ENCODE measurements around the gene GSG1L2.

The GSG1L2 gene
- 0 reads per million in 2 experiments for total RNA-seq

DNA sequence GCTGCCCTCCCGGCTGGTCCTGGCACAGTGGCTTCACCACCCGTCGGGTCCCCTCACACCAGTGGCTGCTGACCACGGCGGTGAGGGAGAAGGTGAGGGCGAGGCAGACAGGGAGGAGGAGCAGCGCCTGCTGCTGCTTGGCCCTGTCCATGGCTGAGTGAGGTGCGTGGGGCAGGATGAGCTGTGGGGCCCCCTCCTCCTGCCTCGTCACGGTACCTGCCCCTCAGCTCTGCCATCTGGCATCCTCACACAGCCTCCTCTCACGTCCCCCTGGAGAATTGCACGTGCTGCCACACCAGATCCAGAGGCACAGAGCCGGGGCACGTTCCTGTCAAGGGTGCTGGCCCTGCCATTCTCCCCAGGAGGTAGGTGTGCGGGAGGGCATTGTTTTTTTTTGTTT lies at the start of gene GSG1L2:
Gene GSG1L2, minus strand, starts transcription at position 159 of the 400 bp plus-strand sequence. Its CDS starts 8 bp downstream, at position 151.
- DNase-seq (ENCODE audit: low read depth): no peak

DNA sequence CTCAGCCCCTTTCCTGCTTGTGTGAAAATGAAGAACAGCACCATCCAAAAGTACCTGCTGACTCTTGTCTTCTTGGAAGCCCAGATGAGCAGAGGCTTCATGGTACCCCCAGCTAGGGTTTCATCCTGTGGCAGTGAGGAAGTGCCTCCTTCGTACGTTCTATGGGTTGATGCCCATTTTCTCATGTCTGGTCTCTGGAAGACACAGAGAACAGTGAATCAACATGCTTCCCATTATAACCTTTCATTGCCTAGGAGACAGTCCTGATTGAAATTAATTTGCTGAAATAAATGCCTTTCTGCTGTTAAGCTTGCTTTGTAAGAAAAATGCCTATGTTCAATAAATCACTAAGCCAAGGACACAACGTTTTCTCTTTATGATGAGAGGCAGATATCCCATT lies 46.7 kb upstream of the GSG1L2 start:
- no peak for DNase-seq (ENCODE audit: low read depth)

DNA sequence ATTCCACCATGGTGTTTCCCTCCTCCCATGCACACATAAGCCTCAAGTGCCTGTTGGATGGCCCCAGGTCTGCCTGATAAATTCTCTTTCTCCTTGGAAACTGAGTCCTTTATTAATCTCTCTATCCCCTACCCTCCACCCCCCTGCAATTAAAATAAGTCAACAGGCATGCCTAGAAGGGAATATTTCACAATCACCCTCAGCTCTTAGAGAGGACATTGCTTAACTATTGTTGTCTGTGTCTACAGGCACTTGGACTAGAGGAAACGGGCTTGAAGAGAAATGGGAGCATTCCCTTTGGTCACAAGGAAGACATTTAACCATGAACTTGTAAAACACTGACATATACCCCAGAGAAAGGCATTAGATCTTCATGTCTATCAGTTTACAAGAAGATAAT lies 43.7 kb upstream of the GSG1L2 start:
- no peak for DNase-seq (ENCODE audit: low read depth)

DNA sequence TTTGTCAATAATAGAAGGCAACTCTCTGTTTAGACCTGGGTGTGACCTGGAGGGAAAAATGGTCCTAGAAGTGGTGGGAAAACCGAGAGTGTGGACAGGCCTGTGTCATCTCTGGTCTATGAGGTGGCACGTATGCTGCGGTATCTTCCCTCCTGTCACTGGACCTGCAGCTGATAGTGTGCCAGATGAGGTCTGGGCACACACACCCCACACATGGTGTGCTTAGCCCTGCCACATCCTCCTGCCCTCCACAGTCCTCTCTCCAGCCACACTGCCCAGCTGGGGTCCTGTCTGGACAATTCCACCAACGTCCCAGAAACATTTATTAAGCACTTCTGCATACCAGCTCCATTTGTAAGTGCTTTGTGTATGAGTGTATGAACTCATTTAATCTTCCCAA lies 41.1 kb upstream of the GSG1L2 start:
- no peak for DNase-seq (ENCODE audit: low read depth)

DNA sequence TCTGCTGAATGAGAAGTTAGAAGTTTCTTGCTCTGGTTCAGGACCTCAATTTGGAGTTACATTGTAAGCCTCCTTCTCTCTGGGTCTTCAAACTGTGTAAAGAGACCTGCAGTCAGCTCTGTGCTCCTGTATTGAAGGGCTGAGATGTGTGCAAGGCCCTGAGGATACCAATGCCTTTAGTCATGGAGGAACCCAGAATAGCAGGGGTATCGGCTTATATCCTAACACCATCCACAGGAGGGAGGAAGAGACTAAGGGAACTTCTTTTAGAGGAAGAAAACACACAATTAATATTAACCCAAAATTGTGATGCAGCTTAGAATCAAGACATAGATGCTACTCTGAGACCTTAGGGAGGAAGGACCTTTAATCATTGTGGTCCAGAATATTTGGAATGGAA lies 40.3 kb upstream of the GSG1L2 start:
- no peak for DNase-seq (ENCODE audit: low read depth)

DNA sequence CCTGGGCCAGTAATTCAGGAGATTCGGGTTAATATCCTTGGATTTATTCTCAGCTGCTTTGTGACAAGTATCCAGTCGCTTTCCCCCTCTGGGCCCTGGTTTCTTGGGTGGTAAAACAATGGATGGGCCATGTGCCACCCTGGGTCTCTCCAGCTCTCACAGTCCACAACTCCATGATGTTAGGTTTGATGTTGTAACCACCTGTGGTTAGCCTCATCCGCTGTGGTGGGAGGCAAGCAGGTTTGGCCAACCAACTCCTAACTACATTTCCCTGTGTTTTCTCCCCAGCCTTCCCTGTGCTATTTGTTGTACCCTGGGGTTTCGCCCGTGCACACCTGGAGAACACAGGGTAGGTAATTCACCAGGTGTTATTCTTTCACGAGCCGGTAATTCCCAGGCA lies 39.0 kb upstream of the GSG1L2 start:
- DNase-seq (ENCODE audit: low read depth): no peak

DNA sequence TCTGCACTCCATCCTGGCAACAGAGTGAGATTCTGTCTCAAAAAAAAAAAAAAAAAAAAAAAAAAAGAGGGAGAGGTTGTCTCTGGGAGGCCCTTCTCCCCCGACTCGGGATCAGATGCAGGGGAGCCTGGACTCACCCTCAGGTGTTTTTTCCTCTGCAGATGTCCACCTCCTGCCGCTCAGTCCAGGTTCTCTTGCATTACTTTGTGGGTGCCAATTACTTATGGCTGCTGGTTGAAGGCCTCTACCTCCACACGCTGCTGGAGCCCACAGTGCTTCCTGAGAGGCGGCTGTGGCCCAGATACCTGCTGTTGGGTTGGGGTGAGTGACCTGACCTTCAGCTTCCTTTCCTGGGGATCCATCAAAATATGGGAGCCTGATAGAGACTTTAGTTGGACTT lies 37.9 kb upstream of the GSG1L2 start:
- DNase-seq (ENCODE audit: low read depth): no peak

DNA sequence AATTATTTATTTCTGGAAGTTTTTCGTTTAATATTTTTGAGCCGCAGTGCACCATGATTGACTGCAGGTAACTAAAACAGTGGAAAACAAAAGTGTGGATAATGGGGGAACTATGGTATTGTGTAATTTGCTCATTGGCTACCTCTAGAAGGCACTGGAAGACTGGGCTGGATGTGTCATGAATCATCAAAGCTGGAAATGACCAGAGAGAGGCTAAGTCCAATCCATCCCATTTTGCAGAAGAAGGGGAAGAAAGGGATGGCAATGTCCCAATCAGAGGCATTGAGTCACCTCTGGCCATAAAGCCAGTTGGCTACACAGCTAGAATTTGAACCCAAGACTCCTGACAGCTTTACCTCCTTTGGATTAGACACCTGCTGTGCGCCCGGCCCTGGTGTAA lies 33.2 kb upstream of the GSG1L2 start:
- no peak for DNase-seq (ENCODE audit: low read depth)

DNA sequence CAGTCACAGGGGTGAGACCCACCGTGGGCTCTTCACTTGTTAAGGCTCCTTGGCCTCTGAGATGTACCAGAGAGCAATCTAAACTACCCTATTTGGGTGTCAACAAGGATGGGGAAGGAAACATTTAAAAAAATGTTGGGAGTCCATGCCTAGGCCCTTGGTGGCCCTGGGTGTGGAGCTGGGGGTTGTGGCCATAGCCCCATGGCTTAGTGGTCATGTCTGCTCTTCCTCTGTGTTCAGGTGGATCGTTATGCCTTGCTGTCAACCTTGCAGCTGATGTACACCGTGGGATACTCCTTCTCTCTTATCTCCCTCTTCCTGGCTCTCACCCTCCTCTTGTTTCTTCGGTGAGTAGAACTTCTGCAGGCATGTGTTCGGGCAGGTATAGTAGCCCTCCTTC lies 32.4 kb upstream of the GSG1L2 start:
- no peak for DNase-seq (ENCODE audit: low read depth)

DNA sequence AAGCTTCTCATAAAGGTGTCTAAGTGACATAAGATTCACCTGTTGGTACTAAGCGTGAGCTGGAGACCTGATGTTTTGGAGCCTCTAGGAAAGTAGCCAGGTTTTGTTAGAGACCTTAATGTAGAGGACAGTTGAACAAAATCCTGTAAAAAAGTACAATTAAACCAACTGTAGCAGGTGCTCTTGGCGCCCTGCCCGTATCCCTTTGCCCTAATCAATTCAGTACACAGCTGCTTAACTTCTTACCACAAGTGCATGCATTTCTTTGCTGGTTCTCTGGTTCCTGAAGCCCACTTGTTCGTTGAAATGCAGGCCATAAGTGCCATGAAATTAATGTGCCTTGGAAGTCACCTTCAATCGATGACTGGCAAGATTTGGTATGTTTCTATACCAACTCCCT lies 28.3 kb upstream of the GSG1L2 start:
- DNase-seq (ENCODE audit: low read depth): no peak

DNA sequence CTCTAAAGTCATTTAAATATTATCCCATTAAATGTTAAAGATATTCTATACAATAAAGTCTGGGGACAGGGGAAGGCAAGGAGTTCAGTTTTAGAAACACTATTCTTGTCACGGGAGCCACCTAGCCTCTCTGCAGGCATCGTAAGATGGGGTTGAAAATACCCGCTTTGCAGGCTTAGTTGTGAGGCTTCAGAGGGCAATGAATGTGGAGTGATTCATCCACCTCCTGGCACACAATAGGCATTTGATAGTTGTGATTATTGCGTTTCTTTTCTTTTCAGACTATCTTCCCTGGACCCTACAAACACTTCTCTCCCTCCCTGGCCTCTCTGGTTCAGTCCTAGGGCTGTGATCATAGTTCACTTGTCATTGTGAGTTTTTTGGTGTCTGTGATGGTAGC lies 23.4 kb upstream of the GSG1L2 start:
- no peak for DNase-seq (ENCODE audit: low read depth)

DNA sequence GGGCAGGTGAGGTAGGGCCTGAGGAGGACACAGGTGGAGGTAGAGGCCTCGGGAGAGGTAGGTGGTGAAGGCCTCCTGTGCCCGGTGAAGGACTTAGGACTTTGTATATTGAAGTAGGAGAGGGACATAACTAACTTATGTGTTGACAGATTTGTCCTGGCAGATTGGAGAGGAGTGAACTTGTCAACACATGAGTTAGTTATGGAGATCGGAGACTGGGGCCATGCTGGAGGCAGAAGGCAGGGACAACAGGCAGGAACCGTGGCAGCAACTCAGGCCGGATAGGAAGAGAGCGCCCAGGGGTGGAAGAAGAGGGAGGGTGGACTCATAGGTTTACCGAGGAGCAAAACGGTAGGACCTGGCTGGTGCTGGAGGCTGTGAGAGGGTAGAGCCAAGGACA lies 22.3 kb upstream of the GSG1L2 start:
- no peak for DNase-seq (ENCODE audit: low read depth)

DNA sequence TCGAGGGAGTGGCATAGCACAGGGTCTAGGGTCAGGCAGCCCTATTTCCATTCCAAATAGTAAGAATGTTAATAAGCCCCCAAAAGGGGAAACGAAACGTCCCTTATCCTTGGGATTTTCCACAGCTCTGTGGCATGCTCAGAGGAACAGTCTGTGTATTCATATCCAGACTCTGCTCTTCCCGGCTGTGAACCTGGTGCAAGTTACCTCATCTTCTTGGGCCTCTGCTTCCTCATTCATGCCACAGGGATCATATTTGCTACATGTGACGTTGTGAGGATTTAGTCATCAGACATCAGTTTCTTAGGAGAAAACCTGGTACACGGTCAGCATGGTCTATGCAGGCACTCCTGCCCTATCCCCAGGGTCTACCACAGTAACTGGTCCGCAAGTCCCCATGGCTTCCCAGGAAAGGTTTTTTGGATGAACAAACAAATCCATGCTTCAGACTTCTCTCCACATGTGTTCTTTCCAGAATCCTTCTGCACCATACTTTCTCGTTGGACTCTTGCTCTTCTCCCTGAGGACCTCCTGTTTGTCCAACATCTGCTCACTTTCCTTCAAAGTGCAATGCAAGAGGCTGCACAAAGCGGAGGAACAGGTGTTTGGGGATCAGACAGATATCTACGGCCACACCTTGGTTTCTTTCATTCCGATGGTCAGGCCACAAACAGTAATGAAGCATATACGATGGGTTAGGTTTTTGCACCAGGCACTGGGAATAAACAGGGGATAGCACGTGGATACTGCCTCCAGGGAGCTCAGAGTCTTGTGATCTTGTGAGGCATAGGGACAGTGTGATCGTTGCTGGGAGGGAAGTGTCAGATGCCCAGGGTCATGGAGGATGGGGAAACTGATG lies 21.5 kb upstream of the GSG1L2 start:
- no peak for DNase-seq (ENCODE audit: low read depth)

DNA sequence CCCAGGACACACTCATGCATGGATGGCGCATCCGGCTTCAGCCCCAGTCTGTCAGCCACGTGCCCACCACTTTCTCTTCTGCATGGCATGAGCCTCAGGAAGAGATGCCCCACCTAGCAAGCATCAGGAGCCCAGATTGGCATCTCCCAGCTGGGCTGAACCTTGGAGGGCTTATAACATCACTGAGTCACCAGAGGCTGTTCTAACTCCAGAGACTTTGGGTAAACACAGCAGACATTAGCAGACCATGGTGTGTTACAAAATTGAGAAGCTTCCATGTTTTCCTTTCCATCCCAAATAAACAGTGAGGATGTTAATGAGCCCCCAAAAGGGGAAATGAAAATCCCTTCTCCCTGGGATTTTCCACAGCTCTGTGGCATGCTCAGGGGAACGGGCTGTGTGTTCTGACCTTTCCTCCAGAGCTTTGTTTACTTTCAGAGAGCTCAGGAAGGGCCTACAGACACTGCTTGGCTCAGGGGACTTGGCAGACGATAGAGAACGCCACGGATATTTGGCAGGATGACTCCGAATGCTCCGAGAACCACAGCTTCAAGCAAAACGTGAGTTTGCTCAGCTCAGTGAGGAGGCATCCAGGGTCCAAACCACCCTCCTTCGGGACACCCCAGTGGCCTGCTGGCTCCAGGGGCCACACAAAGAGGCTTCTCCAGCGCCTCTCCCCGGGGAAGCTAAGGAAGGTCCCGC lies 20.3 kb upstream of the GSG1L2 start:
- no peak for DNase-seq (ENCODE audit: low read depth)

DNA sequence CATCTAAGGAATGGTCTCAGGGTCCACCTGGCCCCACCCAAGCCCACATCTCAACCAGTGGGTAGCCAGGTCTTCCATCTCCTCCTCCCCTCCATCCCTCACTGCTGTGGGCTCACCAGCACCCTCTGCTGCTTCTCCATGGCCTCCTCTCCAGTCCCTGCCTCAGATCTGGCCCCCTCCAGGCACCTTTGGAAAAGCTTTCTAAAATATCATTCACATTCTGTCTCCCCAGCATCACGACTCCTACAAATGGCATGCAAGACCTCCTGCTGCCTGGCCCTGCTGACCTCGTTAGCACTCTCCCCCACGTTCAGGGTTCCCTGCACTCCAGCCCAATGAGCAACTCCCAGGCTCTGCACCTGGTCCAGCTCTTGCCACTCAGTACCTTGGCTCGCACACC lies 17.6 kb upstream of the GSG1L2 start:
- no peak for DNase-seq (ENCODE audit: low read depth)

DNA sequence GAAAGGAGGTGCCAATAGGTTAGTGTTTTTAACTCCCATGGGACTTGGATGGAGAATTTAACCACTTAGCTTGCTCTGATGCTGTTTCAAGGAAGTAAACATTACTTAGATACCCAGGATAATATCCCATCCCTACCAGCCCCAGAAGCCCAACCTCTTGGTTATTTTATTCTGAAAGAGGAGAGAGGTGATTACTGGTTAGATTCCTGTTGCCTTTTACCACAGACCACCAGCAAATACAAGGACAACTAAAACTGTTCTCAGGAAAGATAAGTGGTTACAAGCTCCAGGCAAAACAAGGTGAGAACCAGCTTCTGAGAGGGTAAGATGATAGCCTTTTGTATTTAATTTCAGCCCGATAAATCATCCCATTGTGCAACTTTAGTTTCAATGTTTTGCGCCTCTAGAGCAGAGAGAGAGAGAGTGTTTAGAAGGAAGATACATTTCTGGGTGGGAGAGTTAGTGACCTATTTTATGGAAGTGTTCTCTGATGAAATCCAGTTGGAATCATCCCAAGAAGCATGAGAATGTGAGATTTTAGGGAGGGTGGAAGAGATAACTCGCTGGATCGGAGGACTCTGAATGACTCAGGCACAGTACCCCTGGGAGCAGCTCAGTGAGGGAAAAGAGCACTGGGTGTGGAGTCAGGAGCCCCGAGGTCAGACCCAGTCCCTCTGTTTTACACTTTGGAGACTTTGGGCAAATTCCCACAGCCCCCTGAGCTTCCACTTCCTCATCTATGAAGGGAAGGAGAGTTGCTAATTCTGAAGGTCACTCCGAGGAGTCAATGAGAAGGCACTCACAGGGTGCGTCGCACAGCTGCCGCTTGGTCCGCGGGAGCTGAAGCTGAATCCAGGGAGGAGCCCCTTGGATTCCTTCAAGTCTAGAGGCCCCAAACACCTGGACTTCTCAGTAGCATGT lies 15.9 kb upstream of the GSG1L2 start:
- no peak for DNase-seq (ENCODE audit: low read depth)

DNA sequence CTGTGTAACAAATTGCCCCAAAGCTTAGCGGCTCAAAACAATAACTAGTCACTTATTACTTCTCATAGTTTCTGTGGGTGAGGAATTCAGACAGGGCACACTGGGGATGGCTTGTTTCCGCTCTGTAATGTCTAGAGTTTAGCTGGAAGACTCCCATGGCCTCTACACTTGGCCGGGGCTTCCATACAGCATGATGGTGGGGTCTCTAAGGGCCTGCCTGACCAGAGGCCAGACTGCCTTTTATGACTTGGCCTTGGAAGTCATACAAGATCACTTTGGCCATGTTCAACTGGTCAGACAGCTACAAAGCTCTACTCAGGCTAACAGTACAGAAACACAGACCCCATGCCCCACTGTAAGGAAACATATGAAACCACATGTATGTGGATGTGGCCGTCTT lies 12.0 kb upstream of the GSG1L2 start:
- no peak for DNase-seq (ENCODE audit: low read depth)

DNA sequence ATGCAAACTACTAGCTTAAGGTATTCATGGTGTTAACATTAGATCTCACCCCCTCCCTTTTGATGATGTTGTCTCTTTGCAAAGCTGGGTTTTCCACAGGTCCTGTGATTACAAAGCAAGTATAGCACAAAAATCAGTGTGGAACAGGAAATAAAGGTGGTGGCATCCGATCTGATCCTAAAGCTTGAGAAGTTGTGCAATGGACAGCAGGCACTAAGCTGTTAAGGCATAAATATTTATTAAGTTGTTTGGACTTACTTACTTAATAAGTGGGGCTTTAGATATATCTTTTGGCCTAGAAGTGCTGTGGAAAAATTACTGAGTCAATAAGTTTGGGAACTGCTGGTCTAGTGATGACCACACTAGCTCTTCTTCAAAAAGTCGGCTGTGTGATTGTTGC lies 8.8 kb upstream of the GSG1L2 start:
- no peak for DNase-seq (ENCODE audit: low read depth)

DNA sequence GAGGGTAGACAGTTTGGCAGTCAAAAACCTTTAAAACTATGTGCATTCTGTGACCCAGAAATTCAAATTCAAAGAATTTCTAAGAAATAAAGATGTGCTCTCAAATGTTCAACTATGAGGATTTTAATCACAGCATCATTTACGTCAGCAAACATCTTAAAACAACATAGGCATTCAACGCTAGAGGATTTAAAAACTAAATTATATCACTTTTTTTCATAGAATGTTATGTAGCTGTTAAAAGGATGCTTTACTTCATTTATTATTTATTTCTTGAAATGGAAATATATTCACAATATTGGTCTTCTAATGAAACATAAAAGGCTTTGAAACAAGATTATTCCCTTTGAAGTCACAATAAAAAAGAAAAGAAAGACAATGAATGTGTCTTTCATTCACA lies 7.5 kb upstream of the GSG1L2 start:
- no peak for DNase-seq (ENCODE audit: low read depth)

DNA sequence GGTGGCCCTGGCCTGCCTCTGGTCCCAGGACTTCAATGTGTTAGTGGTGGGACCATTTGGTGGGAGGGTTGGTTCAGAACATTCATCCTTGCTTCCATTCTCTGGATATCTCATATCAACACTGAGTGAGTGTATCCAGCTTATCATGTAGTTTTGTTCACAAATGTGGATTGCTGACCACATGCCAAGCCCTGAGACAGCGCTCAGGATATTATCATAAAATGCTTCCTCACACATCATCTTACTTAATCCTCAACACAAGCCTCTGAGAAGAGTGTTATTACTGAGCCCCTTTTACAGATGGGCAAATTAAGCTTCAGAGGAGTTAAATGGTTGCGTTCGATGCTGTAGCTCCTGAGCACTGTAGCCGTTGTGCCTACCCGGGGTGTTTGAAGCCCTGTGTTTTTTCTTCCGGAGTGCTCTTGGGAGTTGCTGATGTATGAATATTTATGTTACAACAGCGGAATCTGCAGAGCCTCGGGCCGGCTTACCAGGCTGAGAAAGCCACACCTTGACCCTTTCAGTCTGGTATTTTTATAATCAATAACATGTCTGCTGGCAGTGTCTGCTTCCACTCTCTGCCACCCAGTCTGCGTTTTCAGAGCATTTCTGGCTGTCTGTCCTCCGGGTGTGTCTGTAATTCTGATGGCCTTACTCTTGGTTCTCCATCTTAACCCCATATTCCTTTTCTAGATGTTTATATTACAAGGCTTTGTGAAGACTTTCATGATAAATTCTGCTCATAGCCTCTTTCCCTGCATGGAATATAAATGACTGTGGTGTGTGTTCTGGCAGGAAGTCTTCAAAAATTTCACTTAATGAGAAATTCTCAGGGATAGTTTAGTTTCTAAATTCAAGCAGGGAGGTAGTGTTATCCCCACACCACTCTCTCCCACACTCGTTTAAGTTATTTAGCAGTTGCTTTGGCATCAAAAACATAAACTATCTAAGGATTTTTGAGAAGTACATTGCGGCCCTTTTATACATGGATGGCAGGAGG lies 6.7 kb upstream of the GSG1L2 start:
- no peak for DNase-seq (ENCODE audit: low read depth)

DNA sequence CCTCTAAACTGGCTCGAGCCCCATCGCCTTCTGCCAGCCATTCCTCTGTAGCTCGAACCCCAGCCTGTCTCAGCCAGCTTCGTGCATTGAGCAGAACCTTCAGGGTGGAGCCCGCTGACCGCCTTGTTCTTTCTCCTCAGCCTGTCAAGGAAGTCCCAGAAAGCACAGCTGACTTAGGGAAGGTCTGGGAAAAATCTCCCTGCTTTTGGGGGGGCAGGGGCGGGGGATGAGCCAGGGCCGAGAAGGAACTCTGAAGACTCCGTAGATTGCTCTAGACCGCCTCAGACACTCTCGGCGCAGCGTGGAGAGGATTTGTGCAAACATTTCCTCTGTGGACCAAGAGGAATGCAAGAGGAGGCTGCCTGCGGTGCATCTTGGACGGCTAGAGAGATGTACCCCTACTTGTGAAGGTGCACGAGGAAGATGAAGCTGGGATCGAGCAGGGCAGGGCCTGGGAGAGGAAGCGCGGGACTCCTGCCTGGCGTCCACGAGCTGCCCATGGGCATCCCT lies 3.8 kb upstream of the GSG1L2 start, which contains the start of gene GLP2R:
Gene GLP2R, plus strand, starts transcription at position 284 of the 510 bp plus-strand sequence. Its CDS starts 140 bp downstream, at position 424.
- no peak for DNase-seq (ENCODE audit: low read depth)
